Activated T-helper 17 cell treated with anti-CD3 and anti-CD28 coated beads, Interleukin-2, amount 50 U/mL, for 72 hours (primary cell): ENCODE measurements around the gene TENM4. TPM values are rescaled to one million over a fixed set of nuclear protein-coding genes. Genes with fewer than 3 reads are reported as not detected.
A peak's percentile ranks its signal among the peaks of the same experiment; 100 is the strongest.

Experiments
- ATAC-seq: fragments of 150-1000 bp; cut with Tn5 transposase; replicated peaks from 2 replicates; pipeline ENCODE4 v1.10.0; 2021; ENCODE audit warnings: mild to moderate bottlenecking, moderate library complexity
- H3K27ac Mint-ChIP-seq: one replicate; pipeline ENCODE4 v1.8.0; 2022; ENCODE audit warnings: mixed read lengths
- H3K27me3 Mint-ChIP-seq: one replicate; pipeline ENCODE4 v1.8.0; 2022; ENCODE audit warnings: mixed read lengths
- H3K36me3 Mint-ChIP-seq: one replicate; pipeline ENCODE4 v1.8.0; 2022; ENCODE audit warnings: low read depth, mild to moderate bottlenecking, mixed read lengths
- H3K4me1 Mint-ChIP-seq: one replicate; pipeline ENCODE4 v1.8.0; 2022; ENCODE audit warnings: mixed read lengths
- H3K4me3 Mint-ChIP-seq: one replicate; pipeline ENCODE4 v1.8.0; 2022; ENCODE audit warnings: mild to moderate bottlenecking, mixed read lengths
- H3K9me3 Mint-ChIP-seq: one replicate; pipeline ENCODE4 v1.8.0; 2022; ENCODE audit warnings: mixed read lengths
- total RNA-seq, 2 donors: library from RNA; stranded (reverse); gene quantifications; one replicate each; pipeline ENCODE4 v1.2.3, GENCODE V29; 2022

TENM4 gene
- total RNA-seq, result under 1 TPM in 1 of 2 donors, not detected in 1; 0.15 TPM

DNA sequence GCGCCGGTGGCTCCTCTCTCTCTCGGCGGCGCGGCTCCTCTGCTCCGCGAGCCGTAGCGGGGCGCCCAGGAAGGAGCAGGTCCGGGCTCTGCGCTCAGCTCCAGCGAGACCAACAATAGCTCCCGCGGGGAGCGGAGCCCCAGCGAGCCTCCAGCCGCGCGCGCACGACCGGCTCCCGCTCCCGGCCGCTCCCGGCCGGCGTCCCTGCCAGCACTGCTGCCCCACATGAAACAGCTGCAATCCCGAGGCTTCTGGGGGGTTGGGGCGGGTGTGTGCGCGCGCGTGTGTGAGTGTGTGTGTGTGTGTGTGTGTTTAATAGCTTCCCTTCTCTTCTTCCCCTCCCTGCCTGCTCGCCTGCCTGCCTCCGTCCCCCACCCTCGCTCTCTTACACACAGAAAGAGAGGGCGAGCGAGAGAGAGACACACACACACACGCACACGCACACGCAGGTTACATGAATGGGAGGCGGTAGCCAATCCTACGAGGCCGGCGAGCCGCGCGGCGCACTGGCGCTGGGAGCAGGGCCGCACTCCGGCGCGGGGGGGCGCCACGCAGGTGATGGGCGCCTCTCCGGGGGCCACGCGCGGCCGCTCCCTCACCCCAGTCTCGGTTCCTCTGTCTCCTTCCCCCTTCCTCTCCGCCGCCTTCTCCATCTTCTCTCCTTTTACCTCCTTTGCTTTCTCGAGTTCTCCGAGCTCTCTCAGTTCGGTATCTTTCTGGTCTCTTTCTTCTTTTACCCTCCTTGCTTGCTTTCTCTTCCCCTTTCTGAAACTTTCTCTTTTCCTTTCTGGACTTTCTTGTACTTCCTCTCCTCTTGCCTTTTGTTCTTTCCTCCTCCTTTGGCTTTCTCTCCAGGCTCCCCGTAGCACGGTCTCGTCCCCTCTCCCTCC lies at the start of gene TENM4:
TSS of gene TENM4 (minus strand) at position 460 of the 890 bp plus-strand sequence. CDS start 371,086 bp downstream, outside the sequence.
- ATAC-seq, result no peak
- Mint-ChIP-seq H3K4me1 (peaks cover 6% of the 10 kb centered on the region), H3K36me3 (peaks cover 7% of the 10 kb centered on the region), H3K4me3 (peak within 1 kb of the TSS; percentile 50), H3K9me3 (peaks cover 3% of the 10 kb centered on the region), H3K27me3 (peaks cover 54% of the 10 kb centered on the region), H3K27ac (no peak within 1 kb of the TSS)

GRCh38 chr11:79488286-79488685 lies 47.5 kb upstream of the TENM4 start:
- ATAC-seq, result no peak
- Mint-ChIP-seq H3K9me3 (no peaks in the 10 kb centered on the region), H3K27me3 (peaks cover 9% of the 10 kb centered on the region), H3K4me1 (peaks cover 3% of the 10 kb centered on the region), H3K27ac (no peak overlapping the region), H3K4me3 (no peak overlapping the region), H3K36me3 (no peaks in the 10 kb centered on the region)

GRCh38 chr11:79487412-79487811 lies 46.6 kb upstream of the TENM4 start:
- Mint-ChIP-seq H3K27ac (no peak overlapping the region), H3K27me3 (peaks cover 7% of the 10 kb centered on the region), H3K36me3 (no peaks in the 10 kb centered on the region), H3K4me3 (no peak overlapping the region), H3K9me3 (no peaks in the 10 kb centered on the region), H3K4me1 (peaks cover 3% of the 10 kb centered on the region)
- ATAC-seq, result no peak

DNA sequence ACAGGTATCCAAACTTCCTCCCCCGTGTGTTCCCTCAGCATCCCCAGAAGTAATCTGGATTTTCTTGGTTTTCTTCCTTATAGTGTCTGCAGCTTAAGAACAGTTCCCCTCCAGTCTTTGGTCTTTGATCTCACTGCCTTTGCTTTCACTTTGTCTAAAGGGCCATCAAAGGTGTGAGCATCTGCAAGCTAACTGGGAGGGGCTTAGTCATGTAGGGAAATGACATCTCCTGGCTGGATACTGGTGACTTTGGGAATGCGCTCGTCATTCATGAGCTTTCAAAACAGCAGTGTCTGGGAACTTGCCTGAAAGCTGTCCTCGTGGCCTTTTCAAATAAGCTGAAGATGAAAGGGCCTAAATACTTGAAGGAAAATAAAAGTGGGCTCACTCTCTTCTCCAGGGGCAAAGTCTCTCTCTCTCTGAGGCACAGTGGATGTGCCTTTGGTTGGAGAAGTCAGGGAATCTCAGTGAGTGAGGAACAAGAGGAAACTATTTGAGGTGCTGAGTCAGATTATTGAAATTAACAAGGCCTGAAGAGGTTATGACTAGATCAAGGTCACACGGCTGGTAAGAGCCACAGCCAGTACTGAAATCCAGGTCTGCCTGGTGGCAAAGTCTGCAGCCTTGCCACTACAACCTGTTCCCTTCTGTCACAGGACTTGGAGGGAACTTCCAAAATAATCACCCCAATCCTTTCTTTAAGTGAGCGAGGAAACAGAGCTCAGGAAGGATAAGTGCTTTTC lies 45.6 kb upstream of the TENM4 start:
- H3K4me1 Mint-ChIP-seq, result peaks cover 3% of the 10 kb centered on the region
- no peaks in the 10 kb centered on the region for H3K36me3 Mint-ChIP-seq
- H3K27me3 Mint-ChIP-seq, result peaks cover 5% of the 10 kb centered on the region
- ATAC-seq, result peak; percentile 26
- no peak overlapping the region for H3K27ac Mint-ChIP-seq
- no peaks in the 10 kb centered on the region for H3K9me3 Mint-ChIP-seq
- no peak overlapping the region for H3K4me3 Mint-ChIP-seq

- Mint-ChIP-seq H3K27me3 (peaks cover 5% of the 10 kb centered on the region), H3K9me3 (no peaks in the 10 kb centered on the region), H3K27ac (no peak overlapping the region), H3K36me3 (no peaks in the 10 kb centered on the region), H3K4me3 (no peak overlapping the region), H3K4me1 (peaks cover 3% of the 10 kb centered on the region)
- peak; percentile 3 for ATAC-seq
These were observed 44.9 kb upstream of the TENM4 start for GRCh38 chr11:79485694-79486093.

DNA sequence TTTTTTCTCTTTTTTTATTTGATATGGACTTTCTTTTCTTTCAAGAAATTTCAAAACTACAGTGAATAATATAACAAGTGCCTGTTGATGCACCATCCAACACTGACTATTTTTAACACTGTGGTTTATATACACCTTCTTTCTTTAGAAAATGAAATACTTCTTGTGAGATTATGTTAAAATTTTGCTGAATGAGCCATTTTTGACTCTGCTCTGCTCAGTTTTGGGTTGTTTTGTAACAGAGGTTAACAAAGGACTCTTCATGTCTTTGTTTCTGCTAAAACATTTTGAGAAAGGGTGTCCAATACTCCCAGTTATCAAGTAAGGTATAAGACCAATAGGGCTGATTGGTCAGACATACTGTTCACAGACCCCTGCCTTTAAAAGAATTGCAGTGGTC lies 44.0 kb upstream of the TENM4 start:
- Mint-ChIP-seq H3K4me1 (peaks cover 3% of the 10 kb centered on the region), H3K27ac (no peak overlapping the region), H3K36me3 (no peaks in the 10 kb centered on the region), H3K27me3 (peaks cover 5% of the 10 kb centered on the region), H3K4me3 (no peak overlapping the region), H3K9me3 (no peaks in the 10 kb centered on the region)
- no peak for ATAC-seq

- no peak overlapping the region for H3K4me3 Mint-ChIP-seq
- peaks cover 5% of the 10 kb centered on the region for H3K27me3 Mint-ChIP-seq
- H3K36me3 Mint-ChIP-seq, result no peaks in the 10 kb centered on the region
- peaks cover 3% of the 10 kb centered on the region for H3K4me1 Mint-ChIP-seq
- no peak overlapping the region for H3K27ac Mint-ChIP-seq
- H3K9me3 Mint-ChIP-seq, result no peaks in the 10 kb centered on the region
- no peak for ATAC-seq
These were observed 42.0 kb upstream of the TENM4 start for GRCh38 chr11:79482800-79483199.

DNA sequence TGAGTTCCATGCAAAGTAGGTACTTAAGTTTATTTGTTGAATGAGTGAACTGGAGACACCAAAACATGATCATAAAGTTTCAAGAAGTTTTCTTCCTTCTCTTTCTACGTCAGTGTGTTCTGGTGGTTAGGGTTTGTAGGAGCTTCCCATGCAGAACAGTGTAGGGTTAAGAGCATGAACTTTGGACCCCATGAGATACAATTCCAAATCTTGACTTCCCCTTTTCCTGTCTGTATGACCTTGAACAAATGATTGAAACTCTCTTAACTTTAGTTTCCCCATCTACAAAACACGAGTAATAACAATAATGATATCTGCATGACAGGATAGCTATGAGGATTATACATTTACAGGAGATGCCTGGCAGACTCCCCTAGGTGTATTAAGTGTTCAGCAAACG lies 41.0 kb upstream of the TENM4 start:
- ATAC-seq, result no peak
- Mint-ChIP-seq H3K4me1 (peaks cover 3% of the 10 kb centered on the region), H3K27ac (no peak overlapping the region), H3K27me3 (peaks cover 5% of the 10 kb centered on the region), H3K36me3 (no peaks in the 10 kb centered on the region), H3K9me3 (no peaks in the 10 kb centered on the region), H3K4me3 (no peak overlapping the region)

- Mint-ChIP-seq H3K36me3 (no peaks in the 10 kb centered on the region), H3K27ac (no peak overlapping the region), H3K4me1 (no peaks in the 10 kb centered on the region), H3K9me3 (no peaks in the 10 kb centered on the region), H3K4me3 (no peak overlapping the region), H3K27me3 (no peaks in the 10 kb centered on the region)
- ATAC-seq, result no peak
These were observed 40.0 kb upstream of the TENM4 start for GRCh38 chr11:79480864-79481263.

DNA sequence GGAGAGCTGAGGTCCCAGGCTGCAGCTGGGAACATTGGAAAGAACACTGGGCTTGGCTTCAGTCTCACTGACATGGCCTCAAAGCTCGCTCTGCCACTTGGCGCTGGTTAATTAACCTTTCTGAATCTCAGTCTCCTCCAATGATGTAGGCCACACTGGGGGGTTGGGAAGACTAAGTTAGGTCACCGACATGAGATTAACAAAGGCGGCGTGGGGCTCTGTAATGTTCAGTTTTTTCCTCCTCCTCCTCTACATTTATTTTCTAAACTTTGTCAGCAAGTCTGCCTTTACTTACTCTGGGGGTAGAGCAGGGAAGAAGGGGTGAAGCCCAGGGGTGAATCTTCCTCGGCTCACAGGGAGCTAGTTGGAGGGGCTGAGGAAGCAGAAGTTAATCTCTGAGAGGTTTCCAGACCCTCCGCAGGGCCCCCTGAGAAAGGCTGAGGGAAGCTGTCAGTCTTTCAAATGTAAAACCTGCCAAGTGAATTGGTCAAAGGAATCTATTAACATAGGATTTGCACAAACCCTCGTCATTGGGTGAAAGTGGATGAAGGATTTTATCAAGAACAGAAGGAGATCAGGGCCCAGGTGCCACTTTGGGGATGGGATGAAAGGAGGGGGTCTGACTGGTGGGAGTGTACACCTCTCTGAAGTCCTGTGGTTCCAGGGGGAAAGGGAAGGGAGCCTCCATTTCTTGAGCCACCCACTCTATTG lies 32.1 kb upstream of the TENM4 start:
- H3K4me1 Mint-ChIP-seq, result no peaks in the 10 kb centered on the region
- H3K9me3 Mint-ChIP-seq, result no peaks in the 10 kb centered on the region
- no peak for ATAC-seq
- H3K27ac Mint-ChIP-seq, result no peak overlapping the region
- H3K36me3 Mint-ChIP-seq, result no peaks in the 10 kb centered on the region
- no peak overlapping the region for H3K4me3 Mint-ChIP-seq
- H3K27me3 Mint-ChIP-seq, result peaks cover 4% of the 10 kb centered on the region

GRCh38 chr11:79471071-79471844 lies 30.4 kb upstream of the TENM4 start:
- no peak for ATAC-seq
- H3K36me3 Mint-ChIP-seq, result no peaks in the 10 kb centered on the region
- no peaks in the 10 kb centered on the region for H3K4me1 Mint-ChIP-seq
- H3K4me3 Mint-ChIP-seq, result no peak overlapping the region
- no peak overlapping the region for H3K27ac Mint-ChIP-seq
- no peaks in the 10 kb centered on the region for H3K9me3 Mint-ChIP-seq
- H3K27me3 Mint-ChIP-seq, result peaks cover 4% of the 10 kb centered on the region

DNA sequence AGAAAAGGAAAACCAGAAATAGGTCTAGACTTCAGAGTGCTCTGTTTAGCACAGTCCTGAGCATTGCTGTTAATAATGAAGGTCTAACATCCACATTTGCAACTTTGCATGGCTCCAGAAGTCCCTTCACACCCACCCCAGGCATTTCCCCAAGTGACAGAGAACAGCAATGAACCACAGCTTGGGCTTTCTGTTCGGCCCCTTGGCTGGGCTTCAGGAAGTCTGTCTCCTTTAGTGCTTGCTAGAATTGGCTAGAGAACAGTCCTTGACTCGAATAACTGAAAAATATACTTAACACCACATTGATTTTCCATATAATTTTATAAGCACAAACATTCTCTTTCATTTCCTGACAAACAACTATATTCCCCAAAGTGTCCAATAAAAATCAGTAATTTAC lies 29.3 kb upstream of the TENM4 start:
- H3K27me3 Mint-ChIP-seq, result peaks cover 4% of the 10 kb centered on the region

GRCh38 chr11:79467761-79468160 lies 26.9 kb upstream of the TENM4 start:
- Mint-ChIP-seq H3K27me3 (peaks cover 9% of the 10 kb centered on the region), H3K9me3 (no peaks in the 10 kb centered on the region), H3K27ac (no peak overlapping the region), H3K4me1 (no peaks in the 10 kb centered on the region), H3K36me3 (no peaks in the 10 kb centered on the region), H3K4me3 (no peak overlapping the region)
- ATAC-seq, result no peak

More for the DNA sequence above, 29.3 kb upstream of the TENM4 start:
- Mint-ChIP-seq H3K9me3 (no peaks in the 10 kb centered on the region), H3K4me1 (no peaks in the 10 kb centered on the region), H3K27ac (no peak overlapping the region), H3K36me3 (no peaks in the 10 kb centered on the region), H3K4me3 (no peak overlapping the region)
- ATAC-seq, result no peak

- H3K36me3 Mint-ChIP-seq, result no peaks in the 10 kb centered on the region
- H3K27ac Mint-ChIP-seq, result no peak overlapping the region
- H3K9me3 Mint-ChIP-seq, result no peaks in the 10 kb centered on the region
- ATAC-seq, result no peak
- H3K4me1 Mint-ChIP-seq, result no peaks in the 10 kb centered on the region
- H3K27me3 Mint-ChIP-seq, result peaks cover 9% of the 10 kb centered on the region
- no peak overlapping the region for H3K4me3 Mint-ChIP-seq
These were observed 25.6 kb upstream of the TENM4 start for GRCh38 chr11:79466411-79466810.
